HG03354 (cell line): Measurements from ENCODE around the gene BPNT1.
"Not testable (repeated sequence)": the region's sequence is repeated elsewhere in the genome, so short reads cannot be mapped to it uniquely, and the experiment has no call there.

Source experiments
- ATAC-seq: cut with Tn5 transposase; IDR thresholded peaks from one replicate; pipeline ENCODE4 v1.9.1; 2021; ENCODE audit warnings: mild to moderate bottlenecking; ENCODE audit not compliant: unreplicated experiment, poor library complexity, severe bottlenecking

The BPNT1 gene

DNA sequence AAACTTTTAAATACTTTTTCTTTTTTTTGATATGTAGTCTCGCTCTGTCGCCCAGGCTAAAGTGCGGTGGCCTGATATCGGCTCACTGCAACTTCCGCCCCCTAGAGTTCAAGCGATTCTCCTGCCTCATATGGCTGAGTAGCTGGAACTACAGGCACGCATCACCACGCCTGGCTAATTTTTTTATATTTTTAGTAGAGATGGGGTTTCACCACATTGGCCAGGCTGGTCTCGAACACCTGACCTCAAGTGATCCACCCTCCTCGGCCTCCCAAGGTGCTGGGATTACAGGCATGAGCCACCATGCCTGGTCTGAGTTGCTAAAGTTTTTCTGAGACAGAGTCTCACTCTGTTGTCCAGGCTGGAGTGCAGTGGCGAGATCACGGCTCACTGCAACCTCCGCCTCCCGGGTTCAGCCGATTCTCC, 3.3 kb downstream of the BPNT1 start:
- ATAC-seq: peak; percentile 61

DNA sequence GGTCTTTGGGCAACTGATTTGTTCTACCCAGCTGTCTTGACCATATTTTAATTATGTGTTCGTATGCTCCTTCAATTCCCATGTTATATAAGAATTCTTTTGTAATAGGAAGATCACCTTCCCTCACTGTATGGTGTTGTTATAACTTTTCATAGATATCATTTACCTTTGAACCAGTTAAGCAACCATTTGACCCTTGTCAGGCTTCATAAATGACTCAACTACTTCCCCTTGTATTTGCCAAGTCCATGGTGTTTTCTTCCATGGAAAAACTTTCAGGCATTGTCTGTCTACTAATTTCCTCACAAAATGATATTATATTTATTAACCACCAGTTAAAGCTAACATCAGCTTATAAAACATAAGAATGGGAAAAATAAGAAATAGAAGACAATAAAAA, 5.1 kb downstream of the BPNT1 start:
- ATAC-seq: no peak

DNA sequence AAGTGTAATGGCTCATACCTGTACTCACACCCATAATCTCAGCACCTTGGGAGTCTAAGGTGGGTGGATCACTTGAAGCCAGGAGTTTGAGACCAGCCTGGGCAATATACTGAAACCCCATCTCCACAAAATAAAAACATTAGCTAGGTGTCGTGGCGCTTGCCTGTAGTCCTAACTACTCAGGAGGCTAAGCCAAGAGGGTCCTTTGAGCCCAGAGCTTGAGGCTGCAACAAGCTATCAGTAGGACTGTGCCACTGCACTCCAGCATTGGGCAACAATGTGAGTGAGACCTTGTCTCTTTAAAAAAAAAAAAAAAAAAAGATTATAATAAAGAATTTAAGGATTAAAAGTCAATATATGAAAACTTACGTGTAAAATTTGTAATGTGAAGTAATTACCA, 11.7 kb downstream of the BPNT1 start:
- ATAC-seq: no peak

DNA sequence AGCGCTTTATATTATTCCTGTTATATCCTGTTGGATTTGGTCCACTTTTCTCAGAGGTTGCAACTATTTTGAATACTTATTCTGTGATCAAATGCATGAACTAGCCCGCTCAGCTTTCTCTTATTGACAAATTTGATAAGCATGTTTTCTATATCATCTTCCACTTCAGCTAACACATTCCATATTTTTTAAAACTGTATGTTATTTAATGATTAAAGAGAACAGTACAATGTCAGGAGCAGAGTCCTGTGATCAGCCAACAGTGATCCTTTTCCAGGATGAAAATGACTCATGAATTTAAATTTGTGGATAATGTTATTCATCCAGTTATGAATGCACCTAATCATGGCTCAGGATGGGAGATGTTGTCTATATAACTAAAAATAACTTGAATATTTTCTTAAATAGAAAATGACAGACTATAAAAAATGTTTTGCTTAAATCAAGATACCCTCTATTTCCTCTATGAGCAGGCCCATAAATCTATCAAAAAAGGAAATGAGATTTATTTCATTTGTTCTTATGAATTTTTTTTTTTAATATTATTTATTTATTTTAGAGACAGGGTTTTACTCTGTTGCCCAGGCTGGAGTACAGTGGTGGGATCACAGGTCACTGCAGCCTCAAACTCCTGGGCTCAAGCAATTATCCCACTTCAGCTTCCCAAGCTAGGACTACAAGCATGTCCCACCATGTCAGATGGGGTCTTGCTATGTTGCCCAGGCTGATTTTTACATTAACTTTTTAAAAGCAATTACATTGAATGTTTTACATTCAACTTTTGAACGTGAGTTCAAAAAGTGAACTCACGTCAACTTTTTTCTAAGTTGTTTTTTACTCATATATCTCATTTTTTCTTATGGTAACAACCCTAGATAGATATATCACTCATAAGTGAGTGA, 12.5 kb downstream of the BPNT1 start:
- no peak for ATAC-seq

DNA sequence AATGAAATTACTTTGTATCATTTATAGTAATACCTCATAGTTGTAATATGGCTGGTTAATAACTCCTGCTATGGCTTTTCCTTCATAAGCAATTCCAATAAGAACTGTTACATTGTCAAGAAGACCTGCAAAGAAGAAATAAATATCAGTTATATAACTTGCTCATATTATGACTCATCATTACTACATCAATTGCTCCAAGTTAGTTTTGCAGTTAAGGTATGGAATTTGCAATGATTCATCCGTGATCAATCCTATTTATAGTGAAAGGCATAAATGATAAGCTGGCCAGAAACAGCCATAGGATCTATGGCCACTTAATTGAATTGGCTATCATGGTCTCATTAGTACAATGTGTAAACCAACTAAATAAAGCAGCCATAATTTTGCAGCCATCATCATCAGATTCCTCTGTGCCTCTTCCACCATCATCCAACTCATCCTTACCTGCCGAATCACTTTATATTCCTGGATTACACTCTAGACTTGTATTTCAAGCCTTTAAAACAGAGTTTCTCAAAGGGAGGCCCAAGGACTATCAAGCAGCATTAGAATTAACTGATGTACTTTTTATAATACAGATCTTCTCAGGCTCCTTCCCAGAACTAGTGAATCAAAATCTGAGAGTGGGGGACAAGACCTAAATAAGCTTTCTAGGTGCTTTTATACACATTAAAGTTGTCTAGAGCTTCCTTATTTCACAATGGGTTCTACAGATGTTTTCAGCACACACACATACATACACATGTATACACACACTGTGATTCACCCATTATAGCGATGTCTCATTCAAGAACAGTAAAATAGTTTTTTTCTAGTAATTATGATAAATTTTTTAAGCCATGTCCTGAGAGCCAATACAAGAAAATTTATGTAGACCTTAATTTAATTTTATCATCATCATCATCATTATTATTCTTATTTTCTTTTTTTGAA, 22.1 kb downstream of the BPNT1 start:
- no peak for ATAC-seq

DNA sequence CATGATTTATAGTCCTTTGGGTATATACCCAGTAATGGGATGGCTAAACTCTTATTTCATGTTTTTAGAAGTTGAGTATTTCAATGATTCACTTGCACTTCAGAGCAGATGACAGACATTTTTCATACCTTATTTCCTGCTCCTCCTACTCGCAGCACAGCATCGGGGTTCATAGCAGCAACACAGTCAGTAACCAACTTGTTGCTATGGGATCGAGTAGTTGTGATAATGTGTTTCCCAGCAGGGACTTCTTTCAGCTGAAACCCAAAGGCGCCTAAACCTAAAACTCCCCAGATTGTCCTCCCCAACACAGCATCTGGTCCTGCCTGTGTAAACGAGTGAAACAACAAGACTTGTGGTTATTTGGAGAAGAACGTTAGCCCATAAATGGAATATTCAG, 27.0 kb downstream of the BPNT1 start:
- ATAC-seq: no peak

DNA sequence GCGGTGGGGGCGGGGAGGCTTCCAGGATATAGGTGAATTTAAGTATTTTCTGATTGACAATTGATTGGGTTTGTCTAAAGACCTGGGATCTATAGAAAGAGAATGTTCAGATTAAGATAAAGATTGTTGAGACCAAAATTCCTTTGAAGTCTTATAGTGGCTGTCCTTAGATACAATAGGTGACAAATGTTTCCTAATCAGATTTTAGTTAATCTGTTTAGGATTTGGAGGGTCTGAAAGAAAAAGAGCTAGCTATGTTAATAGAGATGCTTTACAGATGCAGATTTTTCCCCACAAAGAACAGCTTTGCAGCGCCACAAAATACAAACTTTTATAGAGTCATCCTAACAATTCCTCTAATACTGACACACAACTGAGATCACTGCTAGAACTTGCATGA, 28.7 kb downstream of the BPNT1 start:
- no peak for ATAC-seq

DNA sequence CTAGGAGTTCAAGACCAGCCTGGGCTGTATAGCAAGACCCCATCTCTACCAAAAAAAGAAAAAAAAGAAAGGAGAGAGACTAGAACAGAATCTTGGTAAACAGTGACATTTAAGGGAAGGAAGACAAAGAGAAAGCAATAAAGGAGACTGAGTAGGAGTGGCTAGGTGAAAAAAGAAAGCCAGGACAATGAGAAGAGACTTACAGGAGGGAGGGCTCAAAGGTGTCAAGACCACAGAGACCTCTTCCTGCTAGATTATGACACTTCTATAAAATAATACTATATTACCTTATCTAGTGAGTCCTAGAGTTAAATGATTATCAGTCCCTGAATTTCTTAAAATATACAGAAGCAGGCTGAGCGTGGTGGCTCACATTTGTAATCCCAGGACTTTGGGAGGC, 33.2 kb downstream of the BPNT1 start:
- ATAC-seq: no peak

DNA sequence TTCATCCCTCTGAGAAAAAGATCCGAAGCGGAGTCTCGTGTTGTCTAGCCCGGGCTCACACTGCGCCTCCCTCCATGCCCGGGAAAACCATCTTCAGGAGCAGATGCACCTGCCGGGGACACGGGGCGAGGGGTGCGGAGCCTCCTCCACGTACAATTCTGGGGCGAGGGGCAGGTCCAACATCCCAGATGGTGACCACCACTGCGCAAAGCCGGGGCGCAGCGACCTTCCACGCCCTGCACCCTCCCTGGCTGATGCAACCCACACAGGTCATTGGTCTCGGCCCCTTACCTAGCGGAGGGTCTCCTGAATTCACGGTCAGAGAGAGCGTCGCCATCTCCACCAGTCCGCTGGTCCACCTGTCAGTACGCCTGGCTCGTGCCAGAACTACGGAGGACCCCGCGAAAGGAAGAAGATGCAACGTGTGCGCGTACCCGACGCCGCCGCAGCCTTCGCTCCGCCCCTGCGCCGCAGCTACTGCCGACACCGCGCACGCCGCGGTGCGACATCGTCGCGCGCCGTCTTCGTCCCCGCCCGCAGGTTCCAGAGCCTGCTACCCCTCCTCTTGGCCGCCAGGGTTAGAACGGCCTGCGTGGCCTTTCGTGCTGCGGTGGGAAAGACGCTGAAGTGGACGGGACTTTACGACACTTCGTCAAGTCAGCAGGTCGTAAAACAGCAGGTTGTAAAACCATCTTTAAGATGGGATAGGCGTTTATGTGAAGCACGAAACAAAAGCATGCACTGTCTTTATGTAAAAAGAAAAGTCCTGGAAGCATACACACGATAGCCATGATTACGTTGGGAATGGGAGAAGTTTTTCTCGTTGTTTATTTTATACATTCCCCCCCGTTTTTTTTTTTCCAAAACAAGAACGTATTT, 43.3 kb downstream of the BPNT1 start, which contains the start of gene EPRS1:
Gene EPRS1, minus strand, starts transcription at position 454 of the 879 bp plus-strand sequence. Its CDS starts 117 bp downstream, at position 337.
- peak; percentile 99 for ATAC-seq

DNA sequence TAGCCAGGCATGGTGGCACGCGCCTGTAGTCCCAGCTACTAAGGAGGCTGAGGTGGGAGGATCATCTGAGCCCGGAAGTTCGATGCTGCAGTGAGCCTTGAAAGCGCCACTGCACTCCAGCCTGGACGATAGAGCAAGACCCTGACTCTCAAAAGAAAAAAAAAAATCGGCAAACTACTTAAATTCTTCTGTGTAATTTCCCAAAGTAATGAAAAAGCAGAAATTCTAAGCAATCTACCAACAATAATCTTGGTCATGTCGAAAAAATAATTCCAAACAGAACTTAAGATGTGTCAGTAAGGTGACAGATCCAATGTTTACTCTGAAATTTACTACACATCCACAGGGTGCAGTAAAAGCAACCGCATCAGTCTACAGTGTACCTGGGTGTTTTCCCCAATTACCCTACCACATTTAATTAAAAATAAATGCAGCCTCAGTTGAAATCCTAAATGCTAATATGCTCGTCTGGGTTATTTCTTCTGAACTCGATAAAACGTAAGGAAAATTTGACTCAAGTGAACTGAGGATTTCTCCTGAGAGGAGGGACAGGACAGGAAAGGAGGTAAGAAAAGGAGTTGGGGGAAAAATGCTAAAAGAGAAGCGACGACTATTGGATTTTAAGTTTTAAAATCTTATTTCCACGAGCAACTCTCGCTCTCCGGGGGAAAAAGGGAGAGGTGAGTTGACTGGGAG, 44.1 kb downstream of the BPNT1 start:
- ATAC-seq: no peak

DNA sequence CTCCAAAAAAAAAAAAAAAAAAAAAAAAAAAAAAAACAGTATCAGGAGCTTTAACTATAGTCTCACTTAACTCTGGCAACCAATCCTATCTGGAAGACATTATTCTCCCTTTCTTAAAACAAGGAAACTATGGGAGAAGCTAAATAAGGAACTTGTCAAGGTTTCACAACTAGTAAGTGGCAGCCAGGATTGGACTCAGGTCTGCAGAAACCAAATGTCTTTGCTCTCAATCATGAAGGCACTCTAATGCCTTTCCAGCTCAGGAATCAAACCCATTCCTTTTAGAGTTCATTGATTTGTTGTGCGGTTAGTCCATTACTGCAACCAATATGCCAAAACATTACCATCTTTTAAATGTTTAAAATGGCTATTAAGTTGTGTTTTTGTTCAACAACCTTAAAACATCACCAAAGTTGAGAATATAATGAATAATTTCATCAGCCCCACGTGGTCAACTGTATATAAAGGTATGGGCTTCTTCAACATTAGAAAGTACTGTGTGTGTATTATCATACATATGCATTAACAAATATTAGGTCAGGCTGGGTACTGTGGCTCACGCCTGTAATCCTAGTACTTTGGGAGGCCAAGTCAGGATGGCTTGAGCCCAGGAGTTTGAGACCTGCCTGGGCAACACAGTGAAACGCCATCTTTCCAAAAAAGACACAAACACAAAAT, 44.8 kb downstream of the BPNT1 start:
- no peak for ATAC-seq

DNA sequence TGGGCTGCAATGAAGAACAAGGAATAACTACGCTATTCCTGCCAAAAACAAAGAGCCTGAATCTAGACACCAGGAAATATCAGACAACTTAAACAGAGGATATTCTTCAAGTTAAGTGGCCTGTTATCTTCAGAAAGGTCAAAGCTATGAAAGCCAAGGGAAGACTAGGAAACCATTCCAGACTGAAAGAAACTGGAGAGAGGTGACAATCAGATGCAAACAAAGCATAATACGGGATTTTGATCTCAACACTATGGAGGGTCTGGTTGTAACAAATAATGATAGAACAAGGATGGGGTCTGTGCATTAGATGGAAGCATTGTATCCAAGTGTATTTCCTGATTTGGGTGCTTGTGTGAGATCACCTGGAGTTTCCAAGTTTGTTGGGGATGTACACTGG, 45.9 kb downstream of the BPNT1 start:
- ATAC-seq: no peak

DNA sequence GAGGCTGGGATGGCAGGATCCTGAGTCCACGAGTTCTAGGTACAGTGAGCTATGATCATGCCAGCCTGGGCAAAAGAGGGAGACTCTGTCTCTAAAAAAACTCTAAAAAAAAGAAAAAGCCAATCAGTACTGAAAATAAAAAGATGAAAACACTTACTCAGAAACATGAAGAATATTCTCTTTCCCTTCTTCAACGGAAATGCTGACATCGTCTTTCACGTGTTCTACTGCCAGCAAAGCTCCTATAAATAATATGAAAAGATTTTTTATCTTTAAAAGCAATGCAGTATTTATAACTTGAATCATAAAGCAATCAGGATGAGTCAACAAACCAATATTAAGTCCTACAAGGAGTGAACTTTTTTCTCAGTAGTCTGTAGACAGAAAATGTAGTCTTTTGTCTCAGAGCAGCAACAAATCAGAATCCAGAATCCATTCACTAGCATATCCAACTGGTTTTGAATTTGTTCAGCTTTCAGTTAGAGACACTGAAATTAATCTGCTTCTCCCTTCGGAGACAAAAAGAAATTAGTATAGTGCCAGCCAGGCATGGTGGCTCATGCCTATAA, 49.5 kb downstream of the BPNT1 start:
- no peak for ATAC-seq

DNA sequence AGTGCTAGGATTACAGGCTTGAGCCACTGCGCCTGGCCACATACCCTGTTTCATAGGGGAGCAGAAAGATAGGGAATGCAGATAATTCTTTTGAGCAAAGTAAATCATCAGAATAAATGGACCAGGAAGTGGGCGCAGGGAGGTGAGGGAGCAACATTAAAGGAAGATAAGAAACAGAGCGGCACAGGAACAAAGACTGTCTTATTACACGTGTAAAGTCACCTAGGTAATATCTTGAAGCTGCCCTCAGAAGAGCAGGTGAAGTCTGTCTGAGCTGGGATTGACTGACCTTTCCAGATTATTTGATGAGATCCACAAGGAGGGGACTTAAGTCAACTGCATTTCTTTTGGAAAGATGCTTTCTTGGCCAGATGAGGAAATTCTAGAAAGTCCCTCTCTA, 50.9 kb downstream of the BPNT1 start:
- ATAC-seq: no peak

DNA sequence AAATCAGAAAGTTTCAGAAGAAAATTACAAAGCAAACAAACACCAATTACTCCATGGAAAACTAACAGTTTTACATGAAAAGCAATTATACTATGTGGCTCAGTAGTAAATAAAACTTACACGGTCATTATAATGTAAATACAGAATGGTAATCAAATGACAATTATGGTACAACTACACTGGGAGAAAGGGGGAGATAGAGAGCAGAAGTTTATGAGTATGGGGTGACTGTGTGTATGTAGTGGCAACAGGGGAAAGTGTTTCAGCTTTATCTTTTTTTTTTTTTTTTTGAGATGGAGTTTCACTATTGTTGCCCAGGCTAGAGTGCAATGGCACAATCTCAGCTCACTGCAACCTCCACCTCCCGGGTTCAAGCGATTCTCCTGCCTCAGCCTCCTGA, 51.8 kb downstream of the BPNT1 start:
- not testable (repeated sequence) for ATAC-seq

DNA sequence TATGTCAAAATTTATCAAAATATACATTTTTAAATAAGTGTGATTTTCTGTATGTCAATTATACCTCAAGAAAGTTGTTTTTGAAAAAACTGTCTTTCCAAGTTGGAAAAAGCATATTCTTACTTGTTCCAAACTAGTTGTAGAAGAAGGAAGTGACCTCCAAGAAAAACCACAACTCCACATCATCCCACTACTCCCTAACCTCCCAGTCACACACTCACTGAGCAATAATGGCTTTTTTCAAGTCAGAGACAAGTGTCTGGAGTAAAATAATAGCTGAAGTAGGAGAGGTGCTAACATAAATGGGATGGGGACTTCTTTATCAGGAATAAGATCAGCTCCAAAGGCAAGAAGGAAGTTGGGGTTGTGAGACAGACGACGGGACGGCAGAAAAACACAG, 56.7 kb downstream of the BPNT1 start:
- ATAC-seq: no peak

DNA sequence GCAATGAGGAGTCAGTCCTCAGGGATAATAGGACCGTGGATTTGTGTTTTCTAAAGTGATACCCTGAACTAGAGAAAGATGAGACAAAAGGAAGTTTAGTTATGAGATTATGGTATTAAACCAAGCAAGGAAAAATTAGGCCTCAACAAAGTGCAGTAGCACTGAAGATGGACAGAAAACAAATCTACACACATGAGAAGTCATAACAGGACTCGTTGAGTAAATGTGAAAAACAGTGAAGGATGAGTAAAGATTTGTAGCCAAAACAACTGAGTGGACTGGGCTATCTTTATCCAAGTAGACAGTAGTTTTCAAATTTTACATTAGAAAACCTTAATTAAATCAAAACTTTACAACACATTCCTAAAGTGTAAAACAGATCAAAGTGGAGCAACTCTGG, 58.3 kb downstream of the BPNT1 start:
- no peak for ATAC-seq

DNA sequence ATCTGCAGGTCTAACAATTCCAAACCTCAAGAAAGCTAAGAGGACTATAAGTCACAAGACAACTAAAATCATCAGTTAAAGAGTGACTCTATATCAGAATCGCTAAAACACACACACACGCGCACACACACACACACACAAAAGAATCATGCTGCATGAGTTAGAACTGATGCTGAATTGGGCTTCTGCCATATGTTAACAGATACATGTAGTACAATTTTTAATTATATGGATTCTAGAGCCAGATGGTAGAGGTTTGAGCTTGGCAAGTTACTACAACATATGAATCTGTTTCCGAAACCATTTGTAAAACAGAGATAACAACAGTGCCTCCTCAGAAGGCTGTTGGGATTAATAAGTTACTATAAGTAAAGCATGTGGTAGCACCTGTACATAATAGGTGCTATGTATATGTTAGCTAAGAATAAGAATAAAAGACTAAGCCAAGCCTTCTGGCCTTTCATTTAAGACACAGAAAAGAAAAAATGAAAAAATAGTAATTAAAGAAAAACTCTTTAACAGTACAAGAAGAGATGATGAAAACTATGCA, 61.2 kb downstream of the BPNT1 start:
- ATAC-seq: peak; percentile 89
